GM21723 (cell line): ENCODE results near the gene SHANK3.
A peak's percentile ranks its signal among the peaks of the same experiment; 100 is the strongest.
"Not testable (repeated sequence)": the region's sequence is repeated elsewhere in the genome, so short reads cannot be mapped to it uniquely, and the experiment has no call there.

Experiments used
- ATAC-seq: cut with Tn5 transposase; IDR thresholded peaks from one replicate; pipeline ENCODE4 v1.9.1; 2021; ENCODE audit warnings: mild to moderate bottlenecking, moderate library complexity; ENCODE audit not compliant: unreplicated experiment

Gene SHANK3

GRCh38 chr22:50672471-50673230 lies at the start of gene SHANK3:
Gene SHANK3, plus strand, starts transcription at chr22:50672823.
- no peak for ATAC-seq

GRCh38 chr22:50624347-50625130 lies 48.1 kb upstream of the SHANK3 start:
- ATAC-seq = no peak

GRCh38 chr22:50625131-50625567 lies 47.5 kb upstream of the SHANK3 start:
- no peak for ATAC-seq

- ATAC-seq = no peak
Measured at GRCh38 chr22:50625568-50626313, 46.9 kb upstream of the SHANK3 start.

GRCh38 chr22:50626314-50626849 lies 46.2 kb upstream of the SHANK3 start:
- no peak for ATAC-seq

- no peak for ATAC-seq
Measured at GRCh38 chr22:50626850-50627641, 45.6 kb upstream of the SHANK3 start.

GRCh38 chr22:50627642-50628542 lies 44.7 kb upstream of the SHANK3 start, which contains the start of gene ARSA:
Gene ARSA, minus strand, starts transcription at chr22:50628152. Its CDS starts 373 bp downstream, at chr22:50627779.
- peak; percentile 64 for ATAC-seq

GRCh38 chr22:50628543-50629134 lies 44.0 kb upstream of the SHANK3 start:
- no peak for ATAC-seq

- ATAC-seq = no peak
Measured at GRCh38 chr22:50630376-50630775, 42.2 kb upstream of the SHANK3 start.

- no peak for ATAC-seq
Measured at GRCh38 chr22:50633086-50633485, 39.5 kb upstream of the SHANK3 start.

- no peak for ATAC-seq
Measured at GRCh38 chr22:50633771-50634170, 38.9 kb upstream of the SHANK3 start.

- no peak for ATAC-seq
Measured at GRCh38 chr22:50635591-50635990, 37.0 kb upstream of the SHANK3 start.

GRCh38 chr22:50640296-50640695 lies 32.3 kb upstream of the SHANK3 start:
- ATAC-seq = not testable (repeated sequence)

- ATAC-seq = no peak
Measured at GRCh38 chr22:50640857-50641647, 31.6 kb upstream of the SHANK3 start.

- no peak for ATAC-seq
Measured at GRCh38 chr22:50641696-50642607, 30.7 kb upstream of the SHANK3 start.

GRCh38 chr22:50643021-50643820 lies 29.4 kb upstream of the SHANK3 start:
- ATAC-seq = not testable (repeated sequence)
